ENCODE results near the gene PTTG1IP. TPM values are rescaled to one million over a fixed set of nuclear protein-coding genes. Genes with fewer than 3 reads are reported as not detected.

The PTTG1IP gene
- total and polyA plus RNA-seq, 2 of the 4 experiments (the other 2 are of a cell fraction), result 167 to 194 TPM

GRCh38 chr21:44803651-44804050 is 69.8 kb downstream of the PTTG1IP start:
- no peak overlapping the region for H4K5ac ChIP-seq (ENCODE audit: low read depth, low read length)
- H3K9me3 ChIP-seq (ENCODE audit: control insufficient read depth, insufficient read depth, low read length), result no peaks in the 10 kb centered on the region
- H3K79me1 ChIP-seq (ENCODE audit: low read depth in 1 of 2, low read length in 2 of 2), result peaks cover 37 to 78% of the 10 kb centered on the region in 2 experiments
- ChIA-PET POLR2A (ENCODE audit: unreplicated experiment) (no interaction called here), CTCF (no interaction called here)
- no peak overlapping the region for H3K14ac ChIP-seq (replicated peaks; ENCODE audit: low read depth, low read length)
- intact Hi-C loops (cut with micrococcal nuclease) (loop anchor here (5.0 to 10.0 kb wide), 2 partner anchors 69 to 331 kb away; partner anchors contain the start of gene PTTG1IP), in situ Hi-C loops (cut with MboI; ENCODE audit: low sequenced_read_pairs) (loop anchor here (25.0 kb wide), 1 partner anchor 309 kb away; no protein-coding TSS in a partner anchor), dilution Hi-C loops (cut with HindIII; ENCODE audit: low sequenced_read_pairs, unreplicated experiment) (no loop called here)
- no peak overlapping the region for H2AK5ac ChIP-seq (ENCODE audit: low read depth, low read length)
- no peak overlapping the region for H2BK20ac ChIP-seq (ENCODE audit: low read depth, low read length)
- no peak overlapping the region for H2AFZ ChIP-seq (replicated peaks; ENCODE audit: low read length, poor library complexity)
- no peak overlapping the region for H3K9ac ChIP-seq (ENCODE audit: low read depth, low read length)
- no peak overlapping the region for H3K27ac ChIP-seq (ENCODE audit: insufficient read depth, low read length)
- peaks cover 2% of the 10 kb centered on the region; the same call in 1 of the 2 replicates for H3K4me1 ChIP-seq (ENCODE audit: control insufficient read depth, insufficient read depth, low read length)
- no TSS peak for BruUV-seq (replicated peaks)
- no peak overlapping the region for H3K56ac ChIP-seq (ENCODE audit: extremely low read depth, insufficient read depth, low read length)
- no peak overlapping the region for H3K18ac ChIP-seq (ENCODE audit: low read depth, low read length)
- 80% methylated on average over 1 of the region's 3 CpGs; no CpG with 5 or more reads in 1 of the 2 experiments for WGBS, 2 experiments (ENCODE audit: extremely low coverage in 2 of 2, insufficient read length in 1 of 2)
- no peak overlapping the region for H4K91ac ChIP-seq (ENCODE audit: insufficient read depth, low read depth, low read length)
- no peak overlapping the region for H4K8ac ChIP-seq (ENCODE audit: low read depth in 2 of 2, low read length in 2 of 2)
- no peak overlapping the region for H3K4ac ChIP-seq (ENCODE audit: low read depth, low read length)
- peaks cover 24% of the 10 kb centered on the region for H4K20me1 ChIP-seq (ENCODE audit: insufficient read depth, low read length)
- H2BK15ac ChIP-seq (ENCODE audit: low read depth, low read length), result no peak overlapping the region
- no peak for ATAC-seq (ENCODE audit: low read depth)
- no peak overlapping the region for H3K4me2 ChIP-seq (ENCODE audit: low read depth, low read length)
- H3K9me1 ChIP-seq (ENCODE audit: insufficient read depth, low read length), result peaks cover 3% of the 10 kb centered on the region; the same call in 1 of the 2 replicates
- no peak overlapping the region for H2BK5ac ChIP-seq (ENCODE audit: low read depth, low read length, poor library complexity, severe bottlenecking)
- TF ChIP-seq MAZ (IDR thresholded peaks at IDR 0.05; ENCODE audit: borderline replicate concordance, low read depth, low read length) (no peak), BHLHE40 (IDR thresholded peaks at IDR 0.05; ENCODE audit: low read depth, low read length) (no peak), CEBPB (IDR thresholded peaks at IDR 0.05; ENCODE audit: low read depth, low read length) (no peak), MXI1 (IDR thresholded peaks at IDR 0.05; ENCODE audit: borderline replicate concordance, low read depth, low read length) (no peak), CHD1 (IDR thresholded peaks at IDR 0.05; ENCODE audit: low read depth, low read length) (no peak), MAFK (IDR thresholded peaks at IDR 0.05; ENCODE audit: low read depth, low read length) (no peak), POLR2A (IDR thresholded peaks at IDR 0.05; ENCODE audit: low read depth, low read length) (no peak), NFE2L2 (IDR thresholded peaks at IDR 0.05; ENCODE audit: low read depth, low read length) (no peak), RAD21 (IDR thresholded peaks at IDR 0.05; ENCODE audit: low read length) (no peak)
- TF ChIP-seq, protein P1, sequence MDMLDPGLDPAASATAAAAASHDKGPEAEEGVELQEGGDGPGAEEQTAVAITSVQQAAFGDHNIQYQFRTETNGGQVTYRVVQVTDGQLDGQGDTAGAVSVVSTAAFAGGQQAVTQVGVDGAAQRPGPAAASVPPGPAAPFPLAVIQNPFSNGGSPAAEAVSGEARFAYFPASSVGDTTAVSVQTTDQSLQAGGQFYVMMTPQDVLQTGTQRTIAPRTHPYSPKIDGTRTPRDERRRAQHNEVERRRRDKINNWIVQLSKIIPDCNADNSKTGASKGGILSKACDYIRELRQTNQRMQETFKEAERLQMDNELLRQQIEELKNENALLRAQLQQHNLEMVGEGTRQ (IDR thresholded peaks at IDR 0.05; ENCODE audit: low read depth, low read length), result no peak
- TF ChIP-seq, protein P2, sequence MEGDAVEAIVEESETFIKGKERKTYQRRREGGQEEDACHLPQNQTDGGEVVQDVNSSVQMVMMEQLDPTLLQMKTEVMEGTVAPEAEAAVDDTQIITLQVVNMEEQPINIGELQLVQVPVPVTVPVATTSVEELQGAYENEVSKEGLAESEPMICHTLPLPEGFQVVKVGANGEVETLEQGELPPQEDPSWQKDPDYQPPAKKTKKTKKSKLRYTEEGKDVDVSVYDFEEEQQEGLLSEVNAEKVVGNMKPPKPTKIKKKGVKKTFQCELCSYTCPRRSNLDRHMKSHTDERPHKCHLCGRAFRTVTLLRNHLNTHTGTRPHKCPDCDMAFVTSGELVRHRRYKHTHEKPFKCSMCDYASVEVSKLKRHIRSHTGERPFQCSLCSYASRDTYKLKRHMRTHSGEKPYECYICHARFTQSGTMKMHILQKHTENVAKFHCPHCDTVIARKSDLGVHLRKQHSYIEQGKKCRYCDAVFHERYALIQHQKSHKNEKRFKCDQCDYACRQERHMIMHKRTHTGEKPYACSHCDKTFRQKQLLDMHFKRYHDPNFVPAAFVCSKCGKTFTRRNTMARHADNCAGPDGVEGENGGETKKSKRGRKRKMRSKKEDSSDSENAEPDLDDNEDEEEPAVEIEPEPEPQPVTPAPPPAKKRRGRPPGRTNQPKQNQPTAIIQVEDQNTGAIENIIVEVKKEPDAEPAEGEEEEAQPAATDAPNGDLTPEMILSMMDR (conservative IDR thresholded peaks at IDR 0.05; ENCODE audit: low read depth, low read length), result no peak
- DNase-seq, result no peak
- H2BK120ac ChIP-seq (ENCODE audit: low read depth, low read length), result no peak overlapping the region
- H2AK9ac ChIP-seq (replicated peaks; ENCODE audit: low read depth, low read length, poor library complexity), result no peak overlapping the region
- H3K23ac ChIP-seq (ENCODE audit: low read depth, low read length), result no peak overlapping the region
- H3K36me3 ChIP-seq (ENCODE audit: control insufficient read depth, insufficient read depth, low read length), result peaks cover 30% of the 10 kb centered on the region
- no peak overlapping the region for H3K4me3 ChIP-seq (ENCODE audit: insufficient read depth, low read depth, low read length)
- H3K27me3 ChIP-seq (ENCODE audit: control insufficient read depth, insufficient read depth, low read length), result no peaks in the 10 kb centered on the region

All from IMR-90 (cell line).